MCF 10A (cell line): ENCODE measurements around the gene TMEM140. TPM values are rescaled to one million over a fixed set of nuclear protein-coding genes. Genes with fewer than 3 reads are reported as not detected.
A peak's percentile ranks its signal among the peaks of the same experiment; 100 is the strongest.

Experiments used
- BruUV-seq: library from RNA; stranded (reverse); fragments of 400-500 nt; replicated peaks from 2 replicates; lab custom pipeline; 2021; lab: Mats Ljungman, UMichigan
- CTCF ChIA-PET: fragments of 300-600 bp; sonication (Branson Sonifier 250); formaldehyde crosslinking; extraction: SDS; loops from one replicate; lab custom pipeline; 2021; ENCODE audit warnings: antibody characterized with exemption, inconsistent platforms; lab: Yijun Ruan, JAX
- POLR2A ChIA-PET: fragments of 300-600, 350-650 bp; sonication (Branson Sonifier 250); formaldehyde crosslinking; extraction: SDS; loops from one replicate; lab custom pipeline; 2020; ENCODE audit warnings: antibody characterized with exemption, inconsistent platforms; lab: Yijun Ruan, JAX
- DNase-seq: peaks from one replicate; pipeline ENCODE4 v3.0.0-alpha.2; 2018; ENCODE audit not compliant: unreplicated experiment
- H3K27ac Mint-ChIP-seq: one replicate; pipeline ENCODE4 v1.8.0; 2022; ENCODE audit warnings: mild to moderate bottlenecking, low read depth, mixed read lengths; ENCODE audit not compliant: unreplicated experiment
- H3K27me3 Mint-ChIP-seq: one replicate; pipeline ENCODE4 v1.8.0; 2022; ENCODE audit warnings: mixed read lengths; ENCODE audit not compliant: insufficient read depth, unreplicated experiment
- H3K36me3 Mint-ChIP-seq: one replicate; pipeline ENCODE4 v1.8.0; 2022; ENCODE audit warnings: mild to moderate bottlenecking, moderate library complexity, mixed read lengths; ENCODE audit not compliant: insufficient read depth, unreplicated experiment
- H3K4me1 Mint-ChIP-seq: one replicate; pipeline ENCODE4 v1.8.0; 2022; ENCODE audit warnings: mixed read lengths; ENCODE audit not compliant: insufficient read depth, unreplicated experiment
- H3K4me3 Mint-ChIP-seq: one replicate; pipeline ENCODE4 v1.8.0; 2022; ENCODE audit warnings: mild to moderate bottlenecking, moderate library complexity, mixed read lengths; ENCODE audit not compliant: unreplicated experiment
- H3K9me3 Mint-ChIP-seq: one replicate; pipeline ENCODE4 v1.8.0; 2022; ENCODE audit warnings: mixed read lengths; ENCODE audit not compliant: unreplicated experiment
- CTCF ChIP-seq: fragments of 200-600 bp; IDR thresholded peaks from one replicate; pipeline ENCODE4 v1.8.0; 2022; ENCODE audit warnings: antibody characterized with exemption, mild to moderate bottlenecking; ENCODE audit not compliant: unreplicated experiment
- intact Hi-C: fragments of 100-400 bp; cut with micrococcal nuclease; formaldehyde crosslinking; loops from 2 replicates; pipeline ENCODE4 v1.14.1; 2022
- total RNA-seq: library from RNA; stranded (reverse); gene quantifications from 2 replicates; pipeline ENCODE4 v1.2.3, GENCODE V29; 2022

Gene TMEM140
- total RNA-seq, 1 experiment from 2014 or later = not detected

DNA sequence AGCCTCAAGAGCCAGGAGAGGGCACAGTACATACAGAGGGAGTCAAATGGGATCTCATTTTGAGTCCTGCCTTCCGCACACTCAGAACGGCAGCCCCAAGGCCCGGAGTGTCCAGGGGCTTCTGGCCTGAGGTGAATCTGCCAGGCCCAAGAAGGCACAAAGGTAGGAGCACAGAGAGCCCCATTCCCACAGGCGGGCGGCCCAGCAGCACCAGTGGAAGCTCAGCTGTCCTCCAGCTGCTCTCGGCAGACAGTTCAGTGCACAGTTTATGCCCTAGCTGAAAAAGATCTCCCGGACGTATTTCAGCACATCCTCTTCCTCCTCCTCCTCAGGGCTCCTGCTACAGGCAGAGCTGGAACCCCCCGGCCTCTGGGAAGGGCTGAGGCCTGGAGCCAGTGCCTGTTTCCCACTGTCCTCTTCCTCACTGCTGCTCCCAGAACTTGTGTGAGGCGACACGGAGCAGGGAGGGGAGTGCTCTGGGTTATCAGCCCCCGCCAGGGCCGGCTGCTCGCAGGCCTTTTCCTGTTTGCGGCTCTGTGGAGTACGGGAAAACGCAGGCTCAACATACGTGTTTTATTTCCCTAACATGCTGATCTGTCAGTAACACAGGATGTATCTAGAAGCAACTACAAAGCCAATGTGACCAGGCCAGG is 18.6 kb downstream of the TMEM140 start:
- ChIA-PET CTCF (no interaction called here), POLR2A (interaction anchor here (0.7 to 3.2 kb wide), 3 partner anchors 16 to 476 kb away, joined by 3 to 11 read pairs (median 3); partner anchors contain the start of gene AGBL3)
- TF ChIP-seq CTCF = no peak
- Mint-ChIP-seq H3K9me3 (peaks cover 6% of the 10 kb centered on the region), H3K27me3 (no peaks in the 10 kb centered on the region), H3K27ac (no peak overlapping the region), H3K4me1 (peaks cover 17% of the 10 kb centered on the region), H3K4me3 (no peak overlapping the region), H3K36me3 (peaks cover 32% of the 10 kb centered on the region)
- no peak for DNase-seq
- no TSS peak for BruUV-seq
- intact Hi-C loops = no loop called here

DNA sequence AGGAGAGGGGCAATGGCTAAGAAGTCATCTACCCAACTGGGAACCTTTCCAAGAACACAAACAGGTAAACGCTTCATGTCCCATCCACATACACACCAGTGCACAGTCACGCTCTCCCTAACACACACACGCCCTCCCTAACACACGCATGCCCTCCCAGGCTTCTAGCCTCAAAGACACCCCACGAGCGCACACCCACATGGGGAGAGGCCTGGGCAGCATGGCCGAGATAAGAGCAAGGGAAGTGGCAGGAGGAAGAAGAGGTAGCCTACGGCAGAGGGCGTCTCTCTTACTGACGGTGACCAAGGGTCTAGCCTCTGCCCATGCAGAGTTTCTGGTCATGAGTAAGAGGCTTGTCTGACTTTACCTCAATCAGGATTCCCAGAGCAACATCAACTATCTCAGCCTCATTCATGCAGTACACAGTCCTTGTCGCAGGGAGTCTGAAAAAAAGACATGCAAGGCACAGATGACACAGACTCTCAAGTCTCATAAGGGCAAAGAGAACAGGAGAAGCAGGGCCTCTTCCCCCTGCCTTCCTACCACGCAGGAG is 19.6 kb downstream of the TMEM140 start:
- TF ChIP-seq CTCF = no peak
- Mint-ChIP-seq H3K36me3 (peaks cover 32% of the 10 kb centered on the region), H3K27me3 (no peaks in the 10 kb centered on the region), H3K4me1 (peaks cover 22% of the 10 kb centered on the region), H3K9me3 (peaks cover 1% of the 10 kb centered on the region), H3K27ac (no peak overlapping the region), H3K4me3 (no peak overlapping the region)
- DNase-seq = no peak
- BruUV-seq = no TSS peak
- ChIA-PET CTCF (interaction anchor here (0.9 kb wide), 1 partner anchor 16 kb away, joined by 4 read pairs; no protein-coding TSS in a partner anchor), POLR2A (no interaction called here)
- intact Hi-C loops = no loop called here

DNA sequence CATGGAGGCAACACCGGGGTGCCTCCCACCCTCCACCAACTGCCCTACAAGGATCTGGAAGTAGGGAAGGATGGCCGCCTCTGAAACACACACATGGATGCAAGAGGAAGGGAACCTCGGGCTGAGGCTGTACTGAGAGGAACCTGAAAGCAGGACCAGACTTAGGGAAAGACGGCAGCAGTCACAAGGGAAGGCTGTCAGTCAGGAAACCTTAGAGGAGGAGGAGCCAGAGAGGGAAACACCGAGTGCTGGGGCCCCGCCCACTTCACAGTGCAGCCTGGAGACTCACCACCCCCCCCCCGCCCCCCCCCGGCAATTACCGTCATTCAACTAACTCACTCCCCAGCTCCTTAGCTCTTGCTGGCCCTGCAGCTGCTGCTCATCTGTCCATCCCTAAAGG is 20.1 kb downstream of the TMEM140 start:
- no TSS peak for BruUV-seq
- H3K27ac Mint-ChIP-seq = peak overlapping the region; percentile 46
- H3K9me3 Mint-ChIP-seq = no peaks in the 10 kb centered on the region
- TF ChIP-seq CTCF = no peak
- no peak for DNase-seq
- ChIA-PET CTCF (interaction anchor here (0.7 to 0.9 kb wide), 2 partner anchors 17 to 181 kb away, joined by 4 read pairs; no protein-coding TSS in a partner anchor), POLR2A (interaction anchor here (3.5 kb wide), 1 partner anchor 20 kb away, joined by 32 read pairs; the partner anchor contains the start of gene TMEM140)
- intact Hi-C loops = no loop called here
- no peaks in the 10 kb centered on the region for H3K27me3 Mint-ChIP-seq
- H3K4me1 Mint-ChIP-seq = peaks cover 28% of the 10 kb centered on the region
- peaks cover 32% of the 10 kb centered on the region for H3K36me3 Mint-ChIP-seq
- H3K4me3 Mint-ChIP-seq = no peak overlapping the region

- H3K9me3 Mint-ChIP-seq = no peaks in the 10 kb centered on the region
- no peak for DNase-seq
- POLR2A ChIA-PET = interaction anchor here (1.0 to 4.9 kb wide), 8 partner anchors 9 to 477 kb away, joined by 3 to 78 read pairs (median 6); partner anchors contain the start of genes AGBL3, TMEM140 and WDR91
- no TSS peak for BruUV-seq
- H3K4me3 Mint-ChIP-seq = peak overlapping the region; percentile 79
- H3K27ac Mint-ChIP-seq = peak overlapping the region; percentile 88
- peaks cover 29% of the 10 kb centered on the region for H3K4me1 Mint-ChIP-seq
- peaks cover 32% of the 10 kb centered on the region for H3K36me3 Mint-ChIP-seq
- no peak for TF ChIP-seq CTCF
- H3K27me3 Mint-ChIP-seq = no peaks in the 10 kb centered on the region
- intact Hi-C loops = no loop called here
- CTCF ChIA-PET = interaction anchor here (0.6 to 1.0 kb wide), 4 partner anchors 42 to 557 kb away, joined by 3 to 4 read pairs (median 4); partner anchors contain the start of gene AGBL3
Measured at GRCh38 chr7:135168489-135169140, 20.7 kb downstream of the TMEM140 start.
